Dermis blood vessel endothelial cell (primary cell): ENCODE measurements around the gene EIF2B1. TPM values are rescaled to one million over a fixed set of nuclear protein-coding genes. Genes with fewer than 3 reads are reported as not detected.
"Not testable (repeated sequence)": the region's sequence is repeated elsewhere in the genome, so short reads cannot be mapped to it uniquely, and the experiment has no call there.

Source experiments
- DNase-seq: peaks from one replicate; pipeline ENCODE4 v3.0.0; 2010
- total RNA-seq: library from RNA; depleted of rRNA; stranded (reverse); fragments of >200 nt; gene quantifications from 2 replicates; pipeline ENCODE4 v1.2.3, GENCODE V29; 2014

The EIF2B1 gene
- total RNA-seq, 1 donor from 2014 or later = 77.3 TPM

DNA sequence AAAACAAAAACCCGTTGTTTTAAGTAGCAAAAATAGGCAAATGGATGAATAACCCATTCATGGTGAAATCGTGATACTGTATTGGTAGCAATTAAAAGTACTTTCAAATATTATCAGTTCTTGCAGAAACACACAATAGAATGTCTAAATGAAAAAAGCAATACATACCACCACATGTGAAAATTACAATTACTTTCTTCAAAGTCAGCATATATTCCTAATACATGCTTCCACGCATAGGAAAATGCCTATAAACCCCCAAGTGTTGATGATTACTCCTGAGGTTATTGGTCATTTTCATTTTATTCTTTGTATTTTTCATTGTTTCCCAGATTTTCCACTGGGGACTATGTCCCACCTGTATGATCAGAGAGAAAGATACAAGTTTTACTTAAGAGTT is 16.3 kb downstream of the EIF2B1 start:
- DNase-seq = no peak

DNA sequence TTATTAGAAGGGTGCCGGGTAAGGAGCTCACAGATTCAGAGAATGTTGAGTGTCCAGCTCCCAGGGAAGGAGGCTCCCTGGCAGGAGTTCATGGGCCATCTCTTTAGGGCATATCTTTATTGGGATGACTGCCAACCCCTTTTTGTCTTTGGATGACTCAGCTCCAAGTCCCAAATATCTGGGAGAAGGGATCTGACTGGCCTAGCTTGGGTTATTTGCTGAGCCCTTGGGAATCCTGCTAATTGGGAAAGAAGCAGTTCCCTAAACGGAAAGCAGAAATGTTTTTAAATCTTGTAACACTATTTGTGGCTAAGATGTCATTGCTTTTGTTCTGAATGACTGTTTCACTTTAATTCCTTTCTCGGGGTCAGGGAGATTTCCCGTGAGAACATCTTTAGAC is 19.0 kb downstream of the EIF2B1 start:
- DNase-seq = no peak

DNA sequence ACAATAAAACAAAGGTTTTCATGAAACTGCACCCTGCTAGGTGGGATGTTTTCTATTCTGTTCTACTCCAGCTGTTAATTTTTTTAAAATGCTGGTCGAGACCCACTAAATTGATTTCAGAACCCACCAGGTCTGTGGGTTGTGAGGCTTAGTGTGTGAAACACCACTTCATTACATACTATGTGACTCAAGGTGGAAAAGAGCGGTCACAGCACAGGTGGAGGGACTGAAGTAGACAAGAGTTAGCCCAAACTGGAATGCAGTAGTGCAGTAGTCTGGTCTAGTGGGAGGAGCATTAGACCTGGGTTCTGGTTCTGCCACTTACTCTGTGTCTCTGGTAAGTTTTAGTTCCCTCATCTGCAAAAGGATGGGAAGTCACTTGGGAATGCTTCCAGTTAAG is 19.4 kb downstream of the EIF2B1 start:
- DNase-seq = no peak

DNA sequence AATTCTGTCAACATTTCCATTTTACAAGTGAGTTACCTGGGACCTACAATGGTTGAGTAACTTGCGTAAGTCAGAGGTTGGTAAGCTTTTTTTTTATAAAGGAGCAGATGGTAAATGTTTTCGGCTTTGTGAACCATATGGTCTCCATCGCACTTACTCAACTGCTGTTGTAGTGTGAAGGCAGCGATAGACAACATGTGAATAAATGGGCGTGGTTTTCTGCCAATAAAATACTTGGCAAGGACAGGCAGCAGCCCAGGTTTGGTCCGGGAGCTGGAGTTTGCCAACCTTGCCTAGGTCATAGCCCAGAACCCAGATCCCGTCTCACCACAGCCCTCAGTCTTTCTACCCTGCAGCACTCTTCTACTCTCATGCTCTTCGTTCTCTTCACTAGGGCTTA is 25.3 kb downstream of the EIF2B1 start:
- DNase-seq = no peak

DNA sequence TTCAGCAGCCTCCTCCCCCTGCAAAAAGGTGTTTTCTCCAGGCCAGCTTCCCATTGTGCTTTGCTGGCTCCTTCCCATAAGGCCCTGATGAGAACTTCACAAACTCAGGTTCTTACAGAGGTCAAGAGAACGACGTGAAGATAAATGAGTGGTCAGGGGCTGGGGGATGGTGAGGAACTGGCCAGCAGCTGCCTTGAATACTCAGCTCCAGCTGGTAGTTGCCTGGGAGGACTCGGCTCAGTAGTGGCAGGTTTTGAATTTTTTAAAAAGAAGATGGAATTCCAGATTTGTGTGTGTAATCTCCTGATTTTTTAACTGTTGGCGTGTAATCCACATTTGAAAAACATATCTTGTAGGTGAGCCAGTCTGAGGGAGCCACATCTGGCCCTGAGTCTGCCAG is 25.7 kb downstream of the EIF2B1 start:
- no peak for DNase-seq

DNA sequence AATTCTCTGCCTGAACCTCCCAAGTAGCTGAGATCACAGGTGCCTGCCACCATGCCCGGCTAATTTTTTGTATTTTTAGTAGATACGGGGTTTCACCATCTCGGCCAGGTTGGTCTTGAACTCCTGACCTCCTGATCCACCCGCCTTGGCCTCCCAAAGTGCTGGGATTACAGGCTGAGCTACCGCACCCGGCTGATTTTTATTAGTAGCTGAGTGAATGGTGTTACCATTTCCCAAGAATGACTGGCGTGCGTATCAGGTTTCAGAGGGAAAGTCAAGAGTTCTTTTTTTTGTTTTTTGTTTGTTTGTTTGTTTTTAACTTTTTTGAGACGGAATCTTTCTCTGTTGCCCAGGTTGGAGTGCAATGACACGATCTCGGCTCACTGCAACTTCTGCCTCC is 30.0 kb downstream of the EIF2B1 start:
- DNase-seq = not testable (repeated sequence)

DNA sequence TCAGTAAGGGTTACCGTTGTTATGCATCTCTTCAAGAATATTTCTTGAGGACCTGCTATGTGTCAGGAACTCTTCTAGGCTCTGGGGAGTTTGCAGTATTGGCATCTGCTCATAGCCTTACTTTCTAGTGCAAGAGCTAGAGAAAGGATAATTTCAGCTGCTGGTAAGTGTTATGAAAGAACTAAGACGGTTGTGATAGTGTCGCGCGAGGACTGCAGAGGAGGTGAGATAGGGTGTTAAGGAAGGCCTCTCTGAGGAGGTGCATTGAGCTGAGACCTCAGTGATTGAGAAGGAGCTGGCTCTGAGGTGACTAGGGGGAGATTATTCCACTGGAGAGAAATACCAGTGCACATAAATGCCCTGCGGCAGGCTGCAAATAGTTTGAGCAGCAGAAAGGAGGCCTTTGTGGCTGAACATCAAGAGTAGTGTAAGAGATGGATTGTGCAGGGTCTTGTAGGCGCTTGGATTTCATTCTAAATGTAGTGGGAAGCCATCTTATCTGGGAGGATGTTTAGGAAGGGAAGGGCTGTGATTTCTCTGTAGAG is 30.8 kb downstream of the EIF2B1 start:
- peak; percentile 11 for DNase-seq

DNA sequence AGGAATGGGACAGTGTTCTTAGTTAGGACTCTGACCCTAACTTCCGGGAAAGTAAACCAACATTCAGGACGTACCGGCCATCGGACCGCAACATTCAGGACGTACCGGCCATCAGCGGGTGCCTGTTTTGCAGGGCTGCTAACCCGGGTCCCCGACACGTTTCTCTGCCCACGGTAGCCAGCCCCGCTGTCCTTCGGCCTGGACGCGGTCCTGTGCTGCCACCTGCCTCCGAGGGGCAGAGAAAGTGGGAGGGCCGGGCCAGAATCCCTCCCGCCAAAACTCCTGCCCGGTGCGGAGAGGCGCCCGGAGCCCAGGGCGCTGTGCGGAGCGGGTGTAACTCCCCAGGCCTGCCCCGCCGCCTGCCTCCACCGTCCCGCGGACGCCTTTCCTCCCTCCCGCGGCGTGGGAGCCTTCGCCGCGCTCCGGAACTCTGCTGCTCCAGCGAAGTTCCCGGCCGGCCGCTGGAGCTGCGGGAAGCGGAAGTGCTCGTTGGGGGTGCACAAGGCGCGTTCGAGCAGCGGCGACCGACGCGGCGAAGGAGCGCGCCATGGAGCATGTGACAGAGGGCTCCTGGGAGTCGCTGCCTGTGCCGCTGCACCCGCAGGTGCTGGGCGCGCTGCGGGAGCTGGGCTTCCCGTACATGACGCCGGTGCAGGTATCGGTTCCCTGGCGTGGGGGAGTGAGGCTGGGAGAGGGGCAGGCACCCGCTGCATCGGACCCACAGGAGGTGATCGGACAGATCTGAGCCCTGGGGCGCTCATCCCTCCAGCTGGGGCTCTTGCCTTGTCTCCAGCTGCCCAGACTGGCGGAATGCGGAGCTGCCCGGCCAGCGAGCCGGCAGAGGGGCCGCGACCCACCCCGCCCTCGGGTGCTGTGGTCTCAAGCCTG is 31.6 kb downstream of the EIF2B1 start, which contains the start of gene DDX55:
Gene DDX55 (plus strand): TSS at position 498 of the 888 bp plus-strand sequence. CDS start 50 bp downstream, at position 548.
- peak; percentile 91 for DNase-seq

DNA sequence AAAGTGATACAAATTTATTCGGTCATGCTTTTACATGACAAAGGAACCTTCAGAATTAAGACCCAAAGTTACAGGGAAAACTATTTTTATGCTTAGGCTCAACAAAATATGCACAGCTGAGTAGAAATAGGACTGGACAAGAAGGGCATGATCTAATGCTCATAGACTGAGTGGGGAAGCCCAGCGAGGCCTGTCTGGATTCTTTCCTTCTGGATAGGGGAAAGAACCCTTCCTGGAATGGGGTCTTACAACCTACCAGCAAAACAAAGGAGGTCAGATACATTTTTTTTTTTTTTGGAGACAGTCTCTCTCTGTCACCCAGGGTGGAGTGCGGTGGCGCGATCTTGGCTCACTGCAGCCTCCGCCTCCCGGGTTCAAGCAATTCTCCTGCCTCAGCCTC is 33.8 kb downstream of the EIF2B1 start:
- DNase-seq = no peak

DNA sequence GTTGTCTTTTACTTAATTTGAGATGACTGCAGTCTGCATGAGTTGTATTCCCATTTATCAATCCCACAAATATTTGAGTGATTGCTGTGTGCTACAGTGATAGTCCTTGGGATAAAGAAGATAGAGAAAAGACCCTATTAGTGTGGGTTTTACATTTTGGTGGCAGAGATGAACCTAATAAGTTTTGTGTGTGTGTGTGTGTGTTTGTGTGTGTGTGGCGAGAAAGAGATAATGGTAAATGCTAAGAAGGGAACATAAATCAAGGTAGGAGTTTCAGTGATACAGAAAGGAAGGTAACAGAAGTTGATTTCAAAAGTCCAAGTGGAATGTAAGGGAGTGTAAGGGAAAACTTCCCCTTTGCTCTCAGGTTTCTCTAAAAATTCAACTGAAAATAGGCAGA is 34.2 kb downstream of the EIF2B1 start:
- no peak for DNase-seq

DNA sequence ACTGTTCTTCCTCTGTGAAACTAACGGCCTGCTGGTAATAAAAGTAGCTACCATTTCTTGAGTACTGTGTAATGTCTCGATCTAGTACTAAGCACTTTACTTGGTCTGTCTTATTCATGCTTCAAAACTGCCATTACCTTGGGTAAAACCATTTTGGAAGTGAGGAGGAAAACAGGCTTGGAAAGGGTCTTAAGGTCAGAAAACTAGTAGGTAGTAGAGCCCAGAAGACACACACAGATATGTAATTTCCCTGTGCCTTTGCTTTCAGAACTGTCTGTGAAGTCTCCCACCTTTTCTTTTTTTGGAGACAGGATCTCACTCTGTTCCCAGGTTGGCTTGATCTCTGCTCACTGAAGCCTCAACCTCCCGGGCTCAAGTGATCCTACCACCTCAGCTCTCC is 35.0 kb downstream of the EIF2B1 start:
- DNase-seq = no peak

DNA sequence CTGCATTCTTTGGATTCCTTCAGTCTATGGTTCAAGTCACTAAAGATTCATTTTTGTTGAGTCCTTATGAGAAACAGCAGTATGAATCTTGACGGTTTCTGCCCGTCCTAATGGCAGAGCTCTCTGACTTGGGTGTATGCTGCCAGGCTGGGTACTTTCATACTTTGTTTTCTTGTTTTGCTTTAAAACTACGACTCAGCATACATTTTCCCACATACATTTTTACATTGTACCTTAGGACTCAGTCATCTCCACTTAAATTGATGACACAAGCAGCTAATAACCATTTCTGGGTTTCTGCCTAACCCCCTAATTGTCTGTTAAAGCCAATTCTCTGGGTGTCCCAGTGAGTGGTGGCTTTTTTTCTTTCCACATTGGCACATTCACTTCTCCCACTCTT is 36.4 kb downstream of the EIF2B1 start:
- peak; percentile 8 for DNase-seq

DNA sequence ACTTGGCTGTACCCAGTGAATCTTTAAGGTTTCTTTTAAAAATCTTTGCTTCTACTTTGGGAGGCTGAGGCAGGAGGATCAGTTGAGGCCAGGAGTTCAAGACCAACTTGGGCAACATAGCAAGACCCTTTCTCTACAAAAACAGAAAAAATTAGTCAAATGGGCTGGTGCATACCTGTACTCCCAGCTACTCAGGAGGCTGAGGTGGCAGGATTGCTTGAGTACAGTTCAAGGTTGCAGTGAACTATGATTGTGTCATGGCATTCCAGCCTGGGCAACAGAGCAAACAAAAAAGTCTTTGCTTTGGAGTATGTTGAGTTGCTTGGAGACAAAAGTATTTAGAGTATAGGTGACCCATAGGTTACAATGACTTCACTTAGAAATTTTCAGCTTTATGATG is 37.8 kb downstream of the EIF2B1 start:
- no peak for DNase-seq

DNA sequence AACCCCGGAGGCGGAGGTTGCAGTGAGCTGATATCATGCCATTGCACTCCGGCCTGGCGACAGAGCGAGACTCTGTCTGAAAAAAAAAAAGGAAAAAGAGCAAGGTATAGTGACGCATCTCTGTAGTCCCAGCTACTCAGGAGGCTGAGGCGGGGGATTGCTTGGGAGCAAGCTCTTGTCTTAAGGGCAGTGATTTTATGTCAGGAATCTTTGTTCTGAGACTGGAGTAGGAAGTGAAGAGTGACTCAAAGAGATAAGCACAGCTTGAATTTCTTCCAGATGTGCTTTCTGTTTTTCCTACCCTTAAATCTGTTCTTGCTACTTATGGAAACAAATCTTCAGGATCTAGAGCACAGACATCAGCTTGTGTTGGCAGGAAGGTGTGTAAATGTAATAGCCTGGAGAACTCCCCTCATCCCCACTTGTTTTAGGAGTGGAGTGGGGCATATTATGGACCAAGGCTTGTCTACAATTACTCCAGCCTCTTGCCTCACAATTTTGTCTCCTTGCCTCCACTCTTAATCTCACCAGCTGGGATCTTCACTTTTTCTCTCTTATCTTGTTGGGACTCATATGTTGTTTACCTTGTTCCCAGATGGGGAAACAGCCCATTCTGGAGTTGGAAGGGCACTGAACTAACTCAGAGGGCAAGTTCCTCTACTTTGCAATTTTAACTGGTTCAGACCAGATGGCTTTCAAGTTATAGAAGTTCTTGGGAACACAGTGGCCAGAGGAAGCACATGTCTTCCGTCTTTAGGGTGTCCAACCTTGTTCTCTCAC is 41.6 kb downstream of the EIF2B1 start:
- DNase-seq = peak; percentile 19

DNA sequence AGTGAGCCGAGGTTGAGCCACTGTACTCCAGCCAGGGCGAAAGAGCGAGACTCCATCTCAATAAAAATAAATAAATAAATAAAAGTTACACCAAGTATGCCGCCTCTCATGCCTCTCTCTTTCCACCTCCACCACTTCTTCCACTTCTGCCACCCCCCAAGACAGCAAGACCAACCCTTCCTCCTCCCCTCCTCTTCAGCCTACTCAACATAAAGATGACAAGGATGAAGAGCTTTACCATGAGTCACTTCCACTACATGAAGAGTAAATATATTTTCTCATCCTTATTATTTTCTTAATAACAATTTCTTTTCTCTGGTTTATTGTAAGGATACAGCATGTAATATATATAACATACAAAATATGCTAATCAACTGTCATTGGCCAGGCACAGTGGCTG is 52.7 kb downstream of the EIF2B1 start:
- no peak for DNase-seq

DNA sequence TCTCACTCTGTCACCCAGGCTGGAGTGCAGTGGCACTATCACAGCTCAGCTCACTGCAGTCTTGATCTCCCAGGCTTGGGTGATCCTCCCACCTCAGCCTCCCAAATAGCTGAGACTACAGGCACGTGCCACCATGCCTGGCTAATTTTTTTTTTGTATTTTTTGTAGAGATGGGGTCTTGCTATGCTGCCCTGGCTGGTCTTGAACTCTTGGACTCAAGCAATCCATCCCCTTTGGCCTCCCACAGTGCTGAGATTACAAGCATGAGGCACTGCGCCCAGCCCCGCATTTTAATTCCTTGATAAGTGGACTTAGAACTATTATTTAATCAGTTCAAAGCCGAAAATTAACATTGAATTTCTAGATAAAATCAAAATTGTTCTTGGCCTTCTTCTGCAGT is 54.7 kb downstream of the EIF2B1 start:
- not testable (repeated sequence) for DNase-seq

DNA sequence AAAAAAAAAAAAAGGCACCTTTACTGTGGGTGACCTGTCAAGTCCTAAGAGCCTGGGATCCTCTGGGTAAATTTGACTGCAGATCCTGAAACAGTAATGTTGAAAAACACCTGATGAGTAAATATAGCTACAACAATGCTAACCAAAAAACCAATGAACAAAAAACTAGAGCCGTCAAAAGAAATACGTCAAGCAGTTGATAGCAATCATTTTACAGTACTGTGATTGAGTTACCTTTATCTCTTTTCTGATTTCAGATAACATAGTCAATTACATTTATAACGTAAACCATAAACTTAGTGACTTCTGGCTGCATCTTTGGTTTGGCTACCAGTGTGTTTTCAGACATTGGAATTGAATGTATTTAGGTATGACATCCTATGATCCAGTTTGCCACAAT is 55.2 kb downstream of the EIF2B1 start:
- no peak for DNase-seq

DNA sequence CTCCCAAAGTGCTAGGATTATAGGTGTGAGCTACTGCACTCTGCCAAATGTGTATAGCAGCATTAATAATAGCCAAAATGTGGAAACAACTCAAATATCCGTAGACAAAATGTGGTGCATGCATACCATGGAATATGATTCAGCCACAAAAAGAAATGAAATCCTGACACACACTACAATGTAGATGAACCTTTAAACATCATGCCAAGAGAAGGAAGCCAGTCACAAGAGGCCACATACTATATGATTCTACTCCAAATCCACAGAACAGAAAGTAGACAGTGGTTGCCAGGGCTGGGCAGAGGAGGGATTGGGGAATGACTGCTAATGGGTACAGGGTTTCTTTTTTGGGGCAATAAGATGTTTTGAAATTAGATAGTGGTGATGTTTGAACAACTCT is 56.9 kb downstream of the EIF2B1 start:
- no peak for DNase-seq

DNA sequence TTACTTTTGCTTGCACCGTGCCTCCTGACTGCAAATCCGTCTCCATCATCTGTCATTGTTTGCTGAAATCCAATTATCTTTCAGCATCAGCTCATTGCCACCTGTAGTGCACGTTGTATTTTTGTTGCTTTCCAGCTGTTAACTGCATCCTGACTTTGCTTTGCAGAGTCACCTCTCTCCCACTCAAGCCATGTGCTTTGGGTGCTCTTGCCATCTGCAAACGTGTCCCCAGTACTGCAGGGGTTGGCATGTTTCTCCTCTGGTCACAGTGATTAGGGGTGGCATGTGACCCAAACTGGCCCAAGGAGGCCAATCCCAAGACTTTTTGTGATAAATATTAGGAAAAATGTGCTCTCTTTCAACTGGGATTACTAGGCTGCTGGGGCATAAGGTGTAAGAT is 59.6 kb downstream of the EIF2B1 start:
- no peak for DNase-seq

DNA sequence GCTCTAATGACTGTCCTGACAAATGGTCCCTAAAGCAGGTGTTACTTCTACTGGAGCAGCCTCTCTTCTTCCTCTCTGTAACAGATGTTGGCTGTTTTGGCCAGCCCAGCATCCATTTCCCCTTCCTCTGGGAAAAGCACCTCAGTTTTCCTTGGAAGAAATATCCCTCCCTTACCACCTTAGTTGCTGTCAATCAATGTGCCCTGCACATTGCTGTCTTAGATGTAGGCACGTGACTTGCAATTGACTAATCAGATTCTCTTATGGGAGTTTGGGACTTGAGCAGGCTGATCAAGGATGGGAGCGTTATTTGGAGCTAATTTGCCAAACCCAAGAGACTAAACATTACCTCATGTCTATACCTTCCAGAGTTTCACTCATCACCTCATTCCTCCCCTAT is 61.1 kb downstream of the EIF2B1 start:
- DNase-seq = no peak

DNA sequence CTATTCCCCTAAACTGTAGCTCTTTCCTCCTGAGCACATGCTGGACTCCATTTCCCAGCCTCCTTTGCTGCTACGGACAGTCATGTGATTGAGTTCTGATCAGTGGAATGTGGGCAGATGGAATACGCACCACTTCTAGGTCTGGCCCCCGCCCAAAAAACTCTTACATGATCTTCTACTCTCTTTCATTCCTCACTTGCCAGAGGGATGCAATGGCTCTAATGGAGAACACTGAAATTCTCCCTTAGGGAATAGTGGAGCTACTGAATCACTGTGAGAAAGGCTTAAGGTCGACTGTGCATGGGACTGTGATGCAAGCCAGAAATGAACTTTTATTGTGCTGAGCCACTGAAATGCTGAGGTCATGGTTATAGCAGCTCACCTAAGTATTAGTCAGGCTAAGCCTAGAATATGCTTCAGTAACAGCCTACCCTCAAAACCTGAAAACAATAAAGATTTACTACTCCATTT is 62.1 kb downstream of the EIF2B1 start:
- peak; percentile 47 for DNase-seq
